Caco-2 (cell line): ENCODE results near the gene LRRD1. TPM values are rescaled to one million over a fixed set of nuclear protein-coding genes. Genes with fewer than 3 reads are reported as not detected.
A peak's percentile ranks its signal among the peaks of the same experiment; 100 is the strongest.

ENCODE experiments used
- BruUV-seq: library from RNA; stranded (reverse); fragments of 400-500 nt; replicated peaks from 2 replicates; lab custom pipeline; 2021; lab: Mats Ljungman, UMichigan
- CTCF ChIA-PET: fragments of 300-600 bp; sonication (Branson Sonifier 250); formaldehyde crosslinking; loops from one replicate; lab custom pipeline; 2022; ENCODE audit warnings: antibody characterized with exemption; lab: Charles Lee
- POLR2A ChIA-PET: fragments of 300-600 bp; sonication (Branson Sonifier 250); formaldehyde crosslinking; loops from one replicate; lab custom pipeline; 2022; ENCODE audit warnings: antibody characterized with exemption; lab: Charles Lee
- DNase-seq, 2 experiments: peaks; one replicate each; pipeline versions ENCODE4 v3.0.0 to v3.0.0-alpha.2; 2020 to 2022
- H3K27me3 ChIP-seq: replicated peaks from 2 replicates; pipeline ENCODE4 v1.6.0; 2011; ENCODE audit warnings: low read length; ENCODE audit not compliant: control insufficient read depth, insufficient read depth
- H3K36me3 ChIP-seq: 2 replicates; pipeline ENCODE4 v1.5.1; 2011; ENCODE audit warnings: low read length; ENCODE audit not compliant: control insufficient read depth, insufficient read depth
- H3K4me1 ChIP-seq: fragments of 250-450 bp; sonication (Bioruptor Pico); 2 replicates; pipeline ENCODE4 v1.5.1; 2020; ENCODE audit warnings: mild to moderate bottlenecking
- H3K4me3 ChIP-seq: 2 replicates; pipeline ENCODE4 v1.5.1; 2011; ENCODE audit warnings: low read depth, mild to moderate bottlenecking, control low read depth, low read length
- H3K9me3 ChIP-seq: fragments of 250-450 bp; sonication (Bioruptor Pico); 2 replicates; pipeline ENCODE4 v1.5.1; 2020; ENCODE audit warnings: mild to moderate bottlenecking, moderate library complexity
- H3K27ac Mint-ChIP-seq: one replicate; pipeline ENCODE4 v1.8.0; 2022; ENCODE audit warnings: mixed read lengths; ENCODE audit not compliant: unreplicated experiment
- H3K27me3 Mint-ChIP-seq: one replicate; pipeline ENCODE4 v1.8.0; 2022; ENCODE audit warnings: mixed read lengths; ENCODE audit not compliant: insufficient read depth, unreplicated experiment
- H3K36me3 Mint-ChIP-seq: one replicate; pipeline ENCODE4 v1.8.0; 2022; ENCODE audit warnings: mild to moderate bottlenecking, mixed read lengths; ENCODE audit not compliant: insufficient read depth, unreplicated experiment
- H3K4me1 Mint-ChIP-seq: one replicate; pipeline ENCODE4 v1.8.0; 2022; ENCODE audit warnings: low read depth, mixed read lengths; ENCODE audit not compliant: unreplicated experiment
- H3K4me3 Mint-ChIP-seq: one replicate; pipeline ENCODE4 v1.8.0; 2022; ENCODE audit warnings: mild to moderate bottlenecking, moderate library complexity, mixed read lengths; ENCODE audit not compliant: unreplicated experiment
- H3K9me3 Mint-ChIP-seq: one replicate; pipeline ENCODE4 v1.8.0; 2022; ENCODE audit warnings: mixed read lengths; ENCODE audit not compliant: unreplicated experiment
- CTCF ChIP-seq, 2 experiments: fragments of 200-600 bp in 1 of 2; IDR thresholded peaks; 1 replicate in 1 of 2; 2 replicates in 1 of 2; pipeline versions ENCODE4 v1.5.1 to v1.8.0; 2011 to 2022; ENCODE audit warnings: antibody characterized with exemption in 1 of 2, control low read depth in 1 of 2, inconsistent platforms in 1 of 2, low read depth in 1 of 2, low read length in 1 of 2, mild to moderate bottlenecking in 1 of 2, moderate library complexity in 1 of 2; ENCODE audit not compliant: insufficient read depth in 1 of 2, severe bottlenecking in 1 of 2, unreplicated experiment in 1 of 2
- intact Hi-C: fragments of 100-400 bp; cut with micrococcal nuclease; formaldehyde crosslinking; loops from one replicate; pipeline ENCODE4 v1.10.0; 2022; ENCODE audit not compliant: unreplicated experiment
- total RNA-seq: library from RNA; stranded (reverse); gene quantifications from 2 replicates; pipeline ENCODE4 v1.2.3, GENCODE V29; 2022

LRRD1 gene
- total RNA-seq, 1 experiment from 2014 or later, result not detected

GRCh38 chr7:92135052-92135889 lies 43.7 kb downstream of the LRRD1 start:
- H3K36me3 ChIP-seq, result no peaks in the 10 kb centered on the region; the same call in 1 of the 2 replicates
- intact Hi-C loops, result loop anchor here (2.0 kb wide), 2 partner anchors 58 to 254 kb away; partner anchors contain the start of gene MTERF1
- H3K27me3 ChIP-seq, result no peaks in the 10 kb centered on the region
- H3K27ac Mint-ChIP-seq, result peak overlapping the region; percentile 98
- H3K9me3 ChIP-seq, result peaks cover under 1% of the 10 kb centered on the region; the same call in 1 of the 2 replicates
- ChIA-PET CTCF (interaction anchor here (1.0 to 1.2 kb wide), 3 partner anchors 110 to 393 kb away, joined by 3 to 4 read pairs (median 3); partner anchors contain the start of genes ANKIB1, KRIT1 and RBM48), POLR2A (interaction anchor here (0.6 to 1.1 kb wide), 5 partner anchors 10 to 312 kb away, joined by 3 to 5 read pairs (median 4); partner anchors contain the start of genes ANKIB1, GATAD1 and KRIT1)
- H3K4me3 ChIP-seq, result peak overlapping the region; percentile 99
- peak overlapping the region; percentile 95 for H3K4me3 Mint-ChIP-seq
- no peak for TF ChIP-seq CTCF (IDR thresholded peaks at IDR 0.05; ENCODE audit: insufficient read depth in 1 of 2, low read depth in 1 of 2, low read length in 1 of 2, severe bottlenecking in 1 of 2, unreplicated experiment in 1 of 2)
- peaks cover 18% of the 10 kb centered on the region for H3K4me1 Mint-ChIP-seq
- no peaks in the 10 kb centered on the region for H3K27me3 Mint-ChIP-seq
- peak in 1 of 2 experiments; percentile 43 for DNase-seq
- no peaks in the 10 kb centered on the region for H3K9me3 Mint-ChIP-seq
- peaks cover 31% of the 10 kb centered on the region for H3K36me3 Mint-ChIP-seq
- peaks cover 9% of the 10 kb centered on the region; the same call in 1 of the 2 replicates for H3K4me1 ChIP-seq
- TSS peak; percentile 88 for BruUV-seq

- no TSS peak for BruUV-seq
- peaks cover 9% of the 10 kb centered on the region; the same call in 1 of the 2 replicates for H3K4me1 ChIP-seq
- peak within 1 kb of the TSS; percentile 99 for H3K4me3 ChIP-seq
- TF ChIP-seq CTCF (IDR thresholded peaks at IDR 0.05; ENCODE audit: insufficient read depth in 1 of 2, low read depth in 1 of 2, low read length in 1 of 2, severe bottlenecking in 1 of 2, unreplicated experiment in 1 of 2), result peak in 1 of 2 experiments; percentile 6
- peaks cover 18% of the 10 kb centered on the region for H3K4me1 Mint-ChIP-seq
- no peaks in the 10 kb centered on the region; the same call in none of the 2 replicates for H3K36me3 ChIP-seq
- POLR2A ChIA-PET, result interaction anchor here (0.6 to 1.1 kb wide), 5 partner anchors 9 to 313 kb away, joined by 3 to 5 read pairs (median 4); partner anchors contain the start of genes ANKIB1, GATAD1 and KRIT1
- H3K9me3 ChIP-seq, result no peaks in the 10 kb centered on the region; the same call in 1 of the 2 replicates
- CTCF ChIA-PET, result interaction anchor here (0.7 to 1.2 kb wide), 5 partner anchors 111 to 394 kb away, joined by 3 to 5 read pairs (median 4); partner anchors contain the start of genes ANKIB1, KRIT1 and RBM48
- no peaks in the 10 kb centered on the region for H3K27me3 ChIP-seq
- peak within 1 kb of the TSS; percentile 98 for H3K27ac Mint-ChIP-seq
- H3K36me3 Mint-ChIP-seq, result peaks cover 38% of the 10 kb centered on the region
- peak; percentile 93 to 94 for DNase-seq
- H3K27me3 Mint-ChIP-seq, result no peaks in the 10 kb centered on the region
- H3K9me3 Mint-ChIP-seq, result no peaks in the 10 kb centered on the region
- intact Hi-C loops, result loop anchor here (1.0 to 2.0 kb wide), 4 partner anchors 58 to 313 kb away; partner anchors contain the start of genes ANKIB1, GATAD1, KRIT1 and MTERF1
- H3K4me3 Mint-ChIP-seq, result peak within 1 kb of the TSS; percentile 95
These were observed 44.5 kb downstream of the LRRD1 start, which contains the start of gene CYP51A1 for GRCh38 chr7:92134271-92135051. CYP51A1 (minus strand) TSS chr7:92134477; CDS start chr7:92134364, 113 bp downstream.
